ENCODE measurements around the gene TMCO4.
"Not testable (repeated sequence)": the region's sequence is repeated elsewhere in the genome, so short reads cannot be mapped to it uniquely, and the experiment has no call there.

Gene TMCO4

GRCh38 chr1:19828546-19828945 lies 28.8 kb upstream of the TMCO4 start:
- WGBS, 2 experiments, result 84 to 94% methylated on average over 3 of the region's 3 CpGs
- Histone ChIP-seq H3K36me3 (ENCODE audit: control insufficient read depth, insufficient read depth, low read length) (no peaks in the 10 kb centered on the region), H3K27me3 (ENCODE audit: control insufficient read depth, insufficient read depth, low read length, poor library complexity, severe bottlenecking) (no peaks in the 10 kb centered on the region), H3K4me1 (ENCODE audit: control insufficient read depth, insufficient read depth, low read length) (no peaks in the 10 kb centered on the region), H3K27ac (ENCODE audit: insufficient read depth, low read depth, low read length, poor library complexity, severe bottlenecking) (no peak overlapping the region), H3K4me3 (ENCODE audit: insufficient read depth, low read depth, low read length) (no peak overlapping the region), H3K9me3 (ENCODE audit: control insufficient read depth, low read length) (no peaks in the 10 kb centered on the region)

GRCh38 chr1:19825298-19825697 lies 25.6 kb upstream of the TMCO4 start:
- Histone ChIP-seq H3K36me3 (ENCODE audit: control insufficient read depth, insufficient read depth, low read length) (no peaks in the 10 kb centered on the region), H3K27ac (ENCODE audit: insufficient read depth, low read depth, low read length, poor library complexity, severe bottlenecking) (no peak overlapping the region), H3K9me3 (ENCODE audit: control insufficient read depth, low read length) (no peaks in the 10 kb centered on the region), H3K4me3 (ENCODE audit: insufficient read depth, low read depth, low read length) (no peak overlapping the region), H3K27me3 (ENCODE audit: control insufficient read depth, insufficient read depth, low read length, poor library complexity, severe bottlenecking) (no peaks in the 10 kb centered on the region), H3K4me1 (ENCODE audit: control insufficient read depth, insufficient read depth, low read length) (no peaks in the 10 kb centered on the region)
- 37 to 43% methylated on average over 6 of the region's 6 CpGs for WGBS, 2 experiments

- H3K4me1 ChIP-seq (ENCODE audit: control insufficient read depth, insufficient read depth, low read length), result no peaks in the 10 kb centered on the region
- no peaks in the 10 kb centered on the region for H3K36me3 ChIP-seq (ENCODE audit: control insufficient read depth, insufficient read depth, low read length)
- no peaks in the 10 kb centered on the region for H3K27me3 ChIP-seq (ENCODE audit: control insufficient read depth, insufficient read depth, low read length, poor library complexity, severe bottlenecking)
- no peak overlapping the region for H3K4me3 ChIP-seq (ENCODE audit: insufficient read depth, low read depth, low read length)
- H3K9me3 ChIP-seq (ENCODE audit: control insufficient read depth, low read length), result no peaks in the 10 kb centered on the region
- no peak overlapping the region for H3K27ac ChIP-seq (ENCODE audit: insufficient read depth, low read depth, low read length, poor library complexity, severe bottlenecking)
- WGBS, 2 experiments, result 77 to 78% methylated on average over 4 of the region's 4 CpGs
Observed at GRCh38 chr1:19824541-19824940, 24.8 kb upstream of the TMCO4 start.

- H3K4me1 ChIP-seq (ENCODE audit: control insufficient read depth, insufficient read depth, low read length), result no peaks in the 10 kb centered on the region
- no peak overlapping the region for H3K4me3 ChIP-seq (ENCODE audit: insufficient read depth, low read depth, low read length)
- no peaks in the 10 kb centered on the region for H3K27me3 ChIP-seq (ENCODE audit: control insufficient read depth, insufficient read depth, low read length, poor library complexity, severe bottlenecking)
- no peaks in the 10 kb centered on the region for H3K36me3 ChIP-seq (ENCODE audit: control insufficient read depth, insufficient read depth, low read length)
- 74 to 75% methylated on average over 5 of the region's 5 CpGs for WGBS, 2 experiments
- H3K27ac ChIP-seq (ENCODE audit: insufficient read depth, low read depth, low read length, poor library complexity, severe bottlenecking), result no peak overlapping the region
- H3K9me3 ChIP-seq (ENCODE audit: control insufficient read depth, low read length), result no peaks in the 10 kb centered on the region
Observed at GRCh38 chr1:19824036-19824435, 24.3 kb upstream of the TMCO4 start.

GRCh38 chr1:19819701-19820100 lies 20.0 kb upstream of the TMCO4 start:
- Histone ChIP-seq H3K9me3 (ENCODE audit: control insufficient read depth, low read length) (no peaks in the 10 kb centered on the region), H3K36me3 (ENCODE audit: control insufficient read depth, insufficient read depth, low read length) (no peaks in the 10 kb centered on the region), H3K27ac (ENCODE audit: insufficient read depth, low read depth, low read length, poor library complexity, severe bottlenecking) (no peak overlapping the region), H3K4me1 (ENCODE audit: control insufficient read depth, insufficient read depth, low read length) (no peaks in the 10 kb centered on the region), H3K27me3 (ENCODE audit: control insufficient read depth, insufficient read depth, low read length, poor library complexity, severe bottlenecking) (no peaks in the 10 kb centered on the region), H3K4me3 (ENCODE audit: insufficient read depth, low read depth, low read length) (no peak overlapping the region)
- 79 to 82% methylated on average over 5 of the region's 5 CpGs for WGBS, 2 experiments

- Histone ChIP-seq H3K9me3 (ENCODE audit: control insufficient read depth, low read length) (no peaks in the 10 kb centered on the region), H3K4me1 (ENCODE audit: control insufficient read depth, insufficient read depth, low read length) (no peaks in the 10 kb centered on the region), H3K4me3 (ENCODE audit: insufficient read depth, low read depth, low read length) (no peak overlapping the region), H3K27ac (ENCODE audit: insufficient read depth, low read depth, low read length, poor library complexity, severe bottlenecking) (no peak overlapping the region), H3K36me3 (ENCODE audit: control insufficient read depth, insufficient read depth, low read length) (no peaks in the 10 kb centered on the region), H3K27me3 (ENCODE audit: control insufficient read depth, insufficient read depth, low read length, poor library complexity, severe bottlenecking) (no peaks in the 10 kb centered on the region)
- 94 to 100% methylated on average over 3 of the region's 3 CpGs for WGBS, 2 experiments
Observed at GRCh38 chr1:19818324-19818723, 18.6 kb upstream of the TMCO4 start.

GRCh38 chr1:19817160-19817559 lies 17.4 kb upstream of the TMCO4 start:
- H3K9me3 ChIP-seq (ENCODE audit: control insufficient read depth, low read length), result no peaks in the 10 kb centered on the region
- H3K4me1 ChIP-seq (ENCODE audit: control insufficient read depth, insufficient read depth, low read length), result no peaks in the 10 kb centered on the region
- H3K36me3 ChIP-seq (ENCODE audit: control insufficient read depth, insufficient read depth, low read length), result no peaks in the 10 kb centered on the region
- H3K27me3 ChIP-seq (ENCODE audit: control insufficient read depth, insufficient read depth, low read length, poor library complexity, severe bottlenecking), result no peaks in the 10 kb centered on the region
- H3K27ac ChIP-seq (ENCODE audit: insufficient read depth, low read depth, low read length, poor library complexity, severe bottlenecking), result no peak overlapping the region
- H3K4me3 ChIP-seq (ENCODE audit: insufficient read depth, low read depth, low read length), result no peak overlapping the region
- 73 to 75% methylated on average over 5 of the region's 5 CpGs for WGBS, 2 experiments

GRCh38 chr1:19816737-19817086 lies 17.0 kb upstream of the TMCO4 start:
- 18 to 19% methylated on average over 1 of the region's 1 CpG for WGBS, 2 experiments
- not testable (repeated sequence) for H3K9me3 ChIP-seq (ENCODE audit: control insufficient read depth, low read length); H3K27ac ChIP-seq (ENCODE audit: insufficient read depth, low read depth, low read length, poor library complexity, severe bottlenecking); H3K4me1 ChIP-seq (ENCODE audit: control insufficient read depth, insufficient read depth, low read length); H3K4me3 ChIP-seq (ENCODE audit: insufficient read depth, low read depth, low read length); H3K27me3 ChIP-seq (ENCODE audit: control insufficient read depth, insufficient read depth, low read length, poor library complexity, severe bottlenecking); H3K36me3 ChIP-seq (ENCODE audit: control insufficient read depth, insufficient read depth, low read length)

- Histone ChIP-seq H3K36me3 (ENCODE audit: control insufficient read depth, insufficient read depth, low read length) (no peaks in the 10 kb centered on the region), H3K27me3 (ENCODE audit: control insufficient read depth, insufficient read depth, low read length, poor library complexity, severe bottlenecking) (no peaks in the 10 kb centered on the region), H3K4me3 (ENCODE audit: insufficient read depth, low read depth, low read length) (no peak overlapping the region), H3K4me1 (ENCODE audit: control insufficient read depth, insufficient read depth, low read length) (no peaks in the 10 kb centered on the region), H3K27ac (ENCODE audit: insufficient read depth, low read depth, low read length, poor library complexity, severe bottlenecking) (no peak overlapping the region), H3K9me3 (ENCODE audit: control insufficient read depth, low read length) (no peaks in the 10 kb centered on the region)
- WGBS, 2 experiments, result 79 to 81% methylated on average over 15 of the region's 15 CpGs
Observed at GRCh38 chr1:19815801-19816736, 16.4 kb upstream of the TMCO4 start.

GRCh38 chr1:19814681-19815503 lies 15.2 kb upstream of the TMCO4 start, which contains the start of gene RNF186:
Gene RNF186, minus strand, starts transcription at chr1:19815283. Its CDS starts 182 bp downstream, at chr1:19815101.
- Histone ChIP-seq H3K27ac (ENCODE audit: insufficient read depth, low read depth, low read length, poor library complexity, severe bottlenecking) (no peak within 1 kb of the TSS), H3K4me3 (ENCODE audit: insufficient read depth, low read depth, low read length) (no peak within 1 kb of the TSS), H3K4me1 (ENCODE audit: control insufficient read depth, insufficient read depth, low read length) (no peaks in the 10 kb centered on the region), H3K27me3 (ENCODE audit: control insufficient read depth, insufficient read depth, low read length, poor library complexity, severe bottlenecking) (no peaks in the 10 kb centered on the region), H3K36me3 (ENCODE audit: control insufficient read depth, insufficient read depth, low read length) (no peaks in the 10 kb centered on the region), H3K9me3 (ENCODE audit: control insufficient read depth, low read length) (no peaks in the 10 kb centered on the region)
- 92 to 94% methylated on average over 22 of the region's 22 CpGs for WGBS, 2 experiments
